Measurements from ENCODE around the gene NARS2. TPM values are rescaled to one million over a fixed set of nuclear protein-coding genes. Genes with fewer than 3 reads are reported as not detected.

The NARS2 gene
- total RNA-seq, 2 experiments from 2014 or later, result 14.8 to 18.5 TPM

- H3K4me1 Mint-ChIP-seq (ENCODE audit: low read depth), result peaks cover 5% of the 10 kb centered on the region
- peaks cover 28% of the 10 kb centered on the region for H3K36me3 Mint-ChIP-seq (ENCODE audit: low read depth)
- ChIA-PET CTCF (interaction anchor here (0.6 kb wide), 2 partner anchors 28 to 92 kb away, joined by 3 read pairs; partner anchors contain the start of gene GAB2), POLR2A (no interaction called here)
- peaks cover 19% of the 10 kb centered on the region for H3K9me3 Mint-ChIP-seq (ENCODE audit: insufficient read depth)
- H3K4me3 Mint-ChIP-seq, result no peak overlapping the region
- H3K27ac Mint-ChIP-seq, result no peak overlapping the region
- DNase-seq (no peak), ATAC-seq (no peak)
- no peaks in the 10 kb centered on the region for H3K27me3 Mint-ChIP-seq (ENCODE audit: low read depth)
Observed at GRCh38 chr11:78510025-78510596, 64.6 kb downstream of the NARS2 start.

- Mint-ChIP-seq H3K4me1 (ENCODE audit: low read depth) (peaks cover 27% of the 10 kb centered on the region), H3K27ac (peak overlapping the region; percentile 60), H3K36me3 (ENCODE audit: low read depth) (peaks cover 12% of the 10 kb centered on the region), H3K9me3 (ENCODE audit: insufficient read depth) (peaks cover 8% of the 10 kb centered on the region), H3K27me3 (ENCODE audit: low read depth) (no peaks in the 10 kb centered on the region), H3K4me3 (peak overlapping the region; percentile 15)
- DNase-seq (peak; percentile 23), ATAC-seq (peak; percentile 47)
- ChIA-PET POLR2A (no interaction called here), CTCF (interaction anchor here (1.3 kb wide), 1 partner anchor 60 kb away, joined by 3 read pairs; no protein-coding TSS in a partner anchor)
Observed at GRCh38 chr11:78504708-78505107, 70.0 kb downstream of the NARS2 start.

- ATAC-seq (no peak), DNase-seq (no peak)
- peaks cover 9% of the 10 kb centered on the region for H3K36me3 Mint-ChIP-seq (ENCODE audit: low read depth)
- no peaks in the 10 kb centered on the region for H3K27me3 Mint-ChIP-seq (ENCODE audit: low read depth)
- H3K4me1 Mint-ChIP-seq (ENCODE audit: low read depth), result peaks cover 27% of the 10 kb centered on the region
- POLR2A ChIA-PET, result no interaction called here
- no peak overlapping the region for H3K27ac Mint-ChIP-seq
- H3K9me3 Mint-ChIP-seq (ENCODE audit: insufficient read depth), result peaks cover 3% of the 10 kb centered on the region
- no peak overlapping the region for H3K4me3 Mint-ChIP-seq
- CTCF ChIA-PET, result interaction anchor here (1.3 kb wide), 1 partner anchor 60 kb away, joined by 3 read pairs; no protein-coding TSS in a partner anchor
Observed at GRCh38 chr11:78504181-78504580, 70.5 kb downstream of the NARS2 start.

GRCh38 chr11:78499971-78500370, 74.7 kb downstream of the NARS2 start:
- H3K9me3 Mint-ChIP-seq (ENCODE audit: insufficient read depth), result no peaks in the 10 kb centered on the region
- no peaks in the 10 kb centered on the region for H3K27me3 Mint-ChIP-seq (ENCODE audit: low read depth)
- ChIA-PET CTCF (no interaction called here), POLR2A (no interaction called here)
- H3K4me1 Mint-ChIP-seq (ENCODE audit: low read depth), result peaks cover 20% of the 10 kb centered on the region
- H3K36me3 Mint-ChIP-seq (ENCODE audit: low read depth), result peaks cover 2% of the 10 kb centered on the region
- no peak overlapping the region for H3K4me3 Mint-ChIP-seq
- no peak overlapping the region for H3K27ac Mint-ChIP-seq
- no peak for ATAC-seq
- DNase-seq, result no peak

- no peaks in the 10 kb centered on the region for H3K27me3 Mint-ChIP-seq (ENCODE audit: low read depth)
- no peaks in the 10 kb centered on the region for H3K9me3 Mint-ChIP-seq (ENCODE audit: insufficient read depth)
- CTCF ChIA-PET, result interaction anchor here (0.8 to 2.4 kb wide), 4 partner anchors 14 to 269 kb away, joined by 3 to 9 read pairs (median 3); no protein-coding TSS in a partner anchor
- no peak overlapping the region for H3K4me3 Mint-ChIP-seq
- POLR2A ChIA-PET, result no interaction called here
- peaks cover under 1% of the 10 kb centered on the region for H3K36me3 Mint-ChIP-seq (ENCODE audit: low read depth)
- DNase-seq (no peak), ATAC-seq (no peak)
- no peak overlapping the region for H3K27ac Mint-ChIP-seq
- peaks cover 7% of the 10 kb centered on the region for H3K4me1 Mint-ChIP-seq (ENCODE audit: low read depth)
Observed at GRCh38 chr11:78497293-78497692, 77.4 kb downstream of the NARS2 start.

GRCh38 chr11:78493413-78493975, 81.2 kb downstream of the NARS2 start:
- POLR2A ChIA-PET, result no interaction called here
- Mint-ChIP-seq H3K27ac (no peak overlapping the region), H3K9me3 (ENCODE audit: insufficient read depth) (no peaks in the 10 kb centered on the region), H3K36me3 (ENCODE audit: low read depth) (no peaks in the 10 kb centered on the region), H3K4me3 (no peak overlapping the region), H3K27me3 (ENCODE audit: low read depth) (no peaks in the 10 kb centered on the region), H3K4me1 (ENCODE audit: low read depth) (no peaks in the 10 kb centered on the region)
- ATAC-seq (no peak), DNase-seq (no peak)
- CTCF ChIA-PET, result interaction anchor here (1.3 to 1.4 kb wide), 2 partner anchors 12 to 70 kb away, joined by 3 to 4 read pairs; no protein-coding TSS in a partner anchor

- ChIA-PET CTCF (no interaction called here), POLR2A (no interaction called here)
- H3K27ac Mint-ChIP-seq, result no peak overlapping the region
- DNase-seq (no peak), ATAC-seq (no peak)
- H3K4me1 Mint-ChIP-seq (ENCODE audit: low read depth), result no peaks in the 10 kb centered on the region
- H3K27me3 Mint-ChIP-seq (ENCODE audit: low read depth), result no peaks in the 10 kb centered on the region
- no peaks in the 10 kb centered on the region for H3K9me3 Mint-ChIP-seq (ENCODE audit: insufficient read depth)
- H3K4me3 Mint-ChIP-seq, result no peak overlapping the region
- H3K36me3 Mint-ChIP-seq (ENCODE audit: low read depth), result no peaks in the 10 kb centered on the region
Observed at GRCh38 chr11:78492973-78493372, 81.7 kb downstream of the NARS2 start.

- Mint-ChIP-seq H3K27me3 (ENCODE audit: low read depth) (no peaks in the 10 kb centered on the region), H3K27ac (no peak overlapping the region), H3K9me3 (ENCODE audit: insufficient read depth) (no peaks in the 10 kb centered on the region), H3K4me3 (no peak overlapping the region), H3K36me3 (ENCODE audit: low read depth) (peaks cover 11% of the 10 kb centered on the region), H3K4me1 (ENCODE audit: low read depth) (no peaks in the 10 kb centered on the region)
- DNase-seq (no peak), ATAC-seq (no peak)
- ChIA-PET POLR2A (no interaction called here), CTCF (no interaction called here)
Observed at GRCh38 chr11:78489184-78489583, 85.5 kb downstream of the NARS2 start.

GRCh38 chr11:78478536-78478935, 96.1 kb downstream of the NARS2 start:
- ChIA-PET POLR2A (no interaction called here), CTCF (no interaction called here)
- H3K9me3 Mint-ChIP-seq (ENCODE audit: insufficient read depth), result no peaks in the 10 kb centered on the region
- DNase-seq (no peak), ATAC-seq (no peak)
- H3K4me1 Mint-ChIP-seq (ENCODE audit: low read depth), result no peaks in the 10 kb centered on the region
- no peak overlapping the region for H3K4me3 Mint-ChIP-seq
- no peak overlapping the region for H3K27ac Mint-ChIP-seq
- no peaks in the 10 kb centered on the region for H3K27me3 Mint-ChIP-seq (ENCODE audit: low read depth)
- H3K36me3 Mint-ChIP-seq (ENCODE audit: low read depth), result peaks cover 23% of the 10 kb centered on the region

- peaks cover 21% of the 10 kb centered on the region for H3K36me3 Mint-ChIP-seq (ENCODE audit: low read depth)
- no peaks in the 10 kb centered on the region for H3K9me3 Mint-ChIP-seq (ENCODE audit: insufficient read depth)
- H3K27ac Mint-ChIP-seq, result no peak overlapping the region
Observed at GRCh38 chr11:78476066-78476465, 98.6 kb downstream of the NARS2 start.

GRCh38 chr11:78474451-78474850, 100.2 kb downstream of the NARS2 start:
- no peak for DNase-seq
- no peak for ATAC-seq
- H3K4me3 Mint-ChIP-seq, result no peak overlapping the region
- no peaks in the 10 kb centered on the region for H3K9me3 Mint-ChIP-seq (ENCODE audit: insufficient read depth)
- peaks cover 21% of the 10 kb centered on the region for H3K36me3 Mint-ChIP-seq (ENCODE audit: low read depth)
- no peak overlapping the region for H3K27ac Mint-ChIP-seq
- POLR2A ChIA-PET, result no interaction called here
- no peaks in the 10 kb centered on the region for H3K27me3 Mint-ChIP-seq (ENCODE audit: low read depth)
- CTCF ChIA-PET, result no interaction called here
- peaks cover 5% of the 10 kb centered on the region for H3K4me1 Mint-ChIP-seq (ENCODE audit: low read depth)

More at GRCh38 chr11:78476066-78476465, 98.6 kb downstream of the NARS2 start:
- DNase-seq, result no peak
- H3K27me3 Mint-ChIP-seq (ENCODE audit: low read depth), result no peaks in the 10 kb centered on the region
- POLR2A ChIA-PET, result interaction anchor here (0.7 kb wide), 1 partner anchor 88 kb away, joined by 3 read pairs; no protein-coding TSS in a partner anchor
- CTCF ChIA-PET, result interaction anchor here (1.2 kb wide), 1 partner anchor 88 kb away, joined by 4 read pairs; no protein-coding TSS in a partner anchor
- no peak for ATAC-seq
- H3K4me1 Mint-ChIP-seq (ENCODE audit: low read depth), result no peaks in the 10 kb centered on the region
- no peak overlapping the region for H3K4me3 Mint-ChIP-seq

GRCh38 chr11:78472905-78473304, 101.8 kb downstream of the NARS2 start:
- Mint-ChIP-seq H3K27me3 (ENCODE audit: low read depth) (no peaks in the 10 kb centered on the region), H3K4me1 (ENCODE audit: low read depth) (peaks cover 5% of the 10 kb centered on the region), H3K9me3 (ENCODE audit: insufficient read depth) (no peaks in the 10 kb centered on the region), H3K4me3 (no peak overlapping the region), H3K27ac (no peak overlapping the region), H3K36me3 (ENCODE audit: low read depth) (peaks cover 19% of the 10 kb centered on the region)
- POLR2A ChIA-PET, result no interaction called here
- CTCF ChIA-PET, result interaction anchor here (1.1 kb wide), 1 partner anchor 55 kb away, joined by 3 read pairs; the partner anchor contains the start of gene GAB2
- DNase-seq, result no peak
- no peak for ATAC-seq
